H1 (cell line): ENCODE measurements around the gene FLVCR1. TPM values are rescaled to one million over a fixed set of nuclear protein-coding genes. Genes with fewer than 3 reads are reported as not detected.

Source experiments
- CTCF ChIA-PET: fragments of 300-600 bp; sonication (Branson Sonifier 250); formaldehyde crosslinking; loops from one replicate; lab custom pipeline; 2021; ENCODE audit not compliant: partially characterized antibody; lab: Charles Lee
- POLR2A ChIA-PET: fragments of 300-600 bp; sonication (Branson Sonifier 250); formaldehyde crosslinking; loops from one replicate; lab custom pipeline; 2021; ENCODE audit warnings: inconsistent platforms; ENCODE audit not compliant: partially characterized antibody; lab: Charles Lee
- DNase-seq, 2 experiments: peaks; one replicate each; pipeline versions ENCODE4 v3.0.0 to v3.0.0-alpha.2; 2010 to 2022; ENCODE audit warnings: low spot score in 2 of 2, low read depth in 1 of 2, mixed read lengths in 1 of 2
- FAIRE-seq: peaks from 2 replicates; lab custom pipeline; 2011; peaks lifted over from hg19 to GRCh38; lab: Jason Lieb, UNC
- H2AFZ ChIP-seq: 2 replicates; pipeline ENCODE4 v1.8.1; 2012; ENCODE audit warnings: low read length, inconsistent platforms
- H2AK5ac ChIP-seq: 2 replicates; pipeline ENCODE4 v1.6.1; 2013; ENCODE audit warnings: low read depth, low read length
- H2BK120ac ChIP-seq: replicated peaks from 2 replicates; pipeline ENCODE3; 2013; ENCODE audit warnings: low read depth, low read length, inconsistent platforms
- H2BK12ac ChIP-seq: 2 replicates; pipeline ENCODE4 v1.6.1; 2013; ENCODE audit warnings: low read depth, low read length
- H2BK15ac ChIP-seq: 2 replicates; pipeline ENCODE4 v1.6.1; 2013; ENCODE audit warnings: low read length
- H2BK20ac ChIP-seq: 2 replicates; pipeline ENCODE4 v1.6.1; 2013; ENCODE audit warnings: low read length
- H2BK5ac ChIP-seq: 2 replicates; pipeline ENCODE4 v1.6.1; 2013; ENCODE audit warnings: low read depth, low read length
- H3K14ac ChIP-seq: 2 replicates; pipeline ENCODE4 v1.6.1; 2013; ENCODE audit warnings: inconsistent platforms; ENCODE audit not compliant: insufficient read length
- H3K18ac ChIP-seq: 2 replicates; pipeline ENCODE4 v1.6.1; 2013; ENCODE audit warnings: low read length; ENCODE audit errors: extremely low read depth
- H3K23ac ChIP-seq: 2 replicates; pipeline ENCODE4 v1.6.1; 2013; ENCODE audit warnings: inconsistent platforms; ENCODE audit not compliant: insufficient read length
- H3K23me2 ChIP-seq: 2 replicates; pipeline ENCODE4 v1.6.1; 2013; ENCODE audit warnings: low read depth, low read length
- H3K27ac ChIP-seq: 2 replicates; pipeline ENCODE4 v1.6.1; 2011; ENCODE audit warnings: low read depth, low read length, inconsistent platforms
- H3K27me3 ChIP-seq, 4 experiments: replicated peaks in 1 of 4; 1 replicate in 1 of 4; 2 replicates in 3 of 4; pipeline versions ENCODE4 v1.6.1 to v1.8.1; 2011 to 2013; ENCODE audit warnings: low read length in 3 of 4, mild to moderate bottlenecking in 3 of 4, inconsistent platforms in 2 of 4, mixed read lengths in 2 of 4, moderate library complexity in 1 of 4; ENCODE audit not compliant: control insufficient read depth in 3 of 4, insufficient read depth in 3 of 4; ENCODE audit errors: extremely low read depth in 1 of 4
- H3K36me3 ChIP-seq, 4 experiments: 2 replicates each; pipeline versions ENCODE4 v1.6.1 to v1.8.1; 2011 to 2013; ENCODE audit warnings: mild to moderate bottlenecking in 4 of 4, low read length in 3 of 4, moderate library complexity in 2 of 4, control low read depth in 1 of 4, inconsistent platforms in 1 of 4; ENCODE audit not compliant: insufficient read depth in 4 of 4, control insufficient read depth in 2 of 4
- H3K4ac ChIP-seq: replicated peaks from 2 replicates; pipeline ENCODE3; 2013; ENCODE audit warnings: low read length, low read depth, mixed read lengths, inconsistent platforms; ENCODE audit not compliant: insufficient read length
- H3K4me1 ChIP-seq, 4 experiments: replicated peaks in 1 of 4; 1 replicate in 1 of 4; 2 replicates in 3 of 4; pipeline versions ENCODE4 v1.6.1 to v1.8.1; 2011 to 2013; ENCODE audit warnings: low read length in 3 of 4, inconsistent platforms in 2 of 4, mixed read lengths in 1 of 4; ENCODE audit not compliant: insufficient read depth in 4 of 4, control insufficient read depth in 3 of 4
- H3K4me2 ChIP-seq, 2 experiments: 2 replicates each; pipeline versions ENCODE4 v1.6.1 to v1.8.1; 2011 to 2013; ENCODE audit warnings: low read depth in 2 of 2, low read length in 2 of 2, control low read depth in 1 of 2, inconsistent platforms in 1 of 2, mild to moderate bottlenecking in 1 of 2; ENCODE audit not compliant: insufficient read depth in 1 of 2
- H3K4me3 ChIP-seq, 4 experiments: fragments of 200-600, 300-600 bp in 1 of 4; sonication (generic), shearing (Covaris generic), sonication (Bioruptor Twin) in 1 of 4; 2 replicates each; pipeline versions ENCODE4 v1.5.1 to v1.8.1; 2011 to 2016; ENCODE audit warnings: low read length in 4 of 4, low read depth in 3 of 4, control low read depth in 2 of 4, inconsistent platforms in 2 of 4, mild to moderate bottlenecking in 2 of 4, mixed read lengths in 1 of 4, moderate library complexity in 1 of 4; ENCODE audit not compliant: insufficient read depth in 2 of 4; ENCODE audit errors: extremely low read depth in 1 of 4
- H3K56ac ChIP-seq: replicated peaks from 2 replicates; pipeline ENCODE3; 2013; ENCODE audit warnings: low read depth, mild to moderate bottlenecking, mixed read lengths, low read length, inconsistent platforms; ENCODE audit not compliant: insufficient read length
- H3K79me1 ChIP-seq: 2 replicates; pipeline ENCODE4 v1.6.1; 2013; ENCODE audit warnings: low read depth, low read length, control low read depth
- H3K79me2 ChIP-seq, 2 experiments: 2 replicates each; pipeline versions ENCODE4 v1.6.1 to v1.8.1; 2012 to 2013; ENCODE audit warnings: low read length in 2 of 2, mild to moderate bottlenecking in 2 of 2, inconsistent platforms in 1 of 2; ENCODE audit not compliant: insufficient read depth in 2 of 2, control insufficient read depth in 1 of 2
- H3K9ac ChIP-seq, 4 experiments: replicated peaks in 1 of 4; 1 replicate in 1 of 4; 2 replicates in 3 of 4; pipeline versions ENCODE4 v1.6.1 to v1.8.1; 2011 to 2013; ENCODE audit warnings: low read depth in 3 of 4, low read length in 3 of 4, control low read depth in 2 of 4, mild to moderate bottlenecking in 2 of 4, moderate library complexity in 2 of 4, inconsistent platforms in 1 of 4; ENCODE audit errors: extremely low read depth in 1 of 4
- H3K9me3 ChIP-seq, 2 experiments: 2 replicates each; pipeline versions ENCODE4 v1.6.1 to v1.8.1; 2012 to 2013; ENCODE audit warnings: mild to moderate bottlenecking in 2 of 2, moderate library complexity in 2 of 2, control low read depth in 1 of 2, inconsistent platforms in 1 of 2, low read depth in 1 of 2, low read length in 1 of 2, mixed read lengths in 1 of 2; ENCODE audit not compliant: insufficient read depth in 2 of 2
- H4K20me1 ChIP-seq, 2 experiments: replicated peaks in 1 of 2; 2 replicates each; pipeline versions ENCODE3 to v1.8.1; 2011 to 2013; ENCODE audit warnings: inconsistent platforms in 2 of 2, low read length in 2 of 2, mild to moderate bottlenecking in 1 of 2; ENCODE audit not compliant: insufficient read depth in 2 of 2, control insufficient read depth in 1 of 2
- H4K5ac ChIP-seq: 2 replicates; pipeline ENCODE4 v1.6.1; 2013; ENCODE audit warnings: low read length, low read depth, mixed read lengths, inconsistent platforms; ENCODE audit not compliant: insufficient read length
- H4K8ac ChIP-seq: 2 replicates; pipeline ENCODE4 v1.8.0; 2013; ENCODE audit warnings: mild to moderate bottlenecking, moderate library complexity, low read length, inconsistent platforms; ENCODE audit not compliant: insufficient read depth; ENCODE audit errors: extremely low read depth
- H4K91ac ChIP-seq: replicated peaks from 2 replicates; pipeline ENCODE3; 2013; ENCODE audit warnings: low read length, mixed read lengths, inconsistent platforms; ENCODE audit not compliant: insufficient read length
- PHF8 ChIP-seq: fragments of 200-600 bp; sonication (generic); conservative IDR thresholded peaks from 2 replicates; pipeline ENCODE4 v1.7.1; 2012; ENCODE audit warnings: low read depth, mild to moderate bottlenecking, inconsistent platforms, low read length, moderate library complexity
- RFX5 ChIP-seq: IDR thresholded peaks from 2 replicates; pipeline ENCODE4 v1.6.1; 2011; ENCODE audit warnings: low read depth, low read length, improper control_type of control experiment, borderline replicate concordance
- WGBS, 2 experiments: shearing (Covaris generic) in 1 of 2; methylation state at CpG; one replicate each; pipeline versions ENCODE4 v1.1.6 to v1.1.7; 2013 to 2015; ENCODE audit warnings: low lambda C conversion rate in 2 of 2, mixed read lengths in 2 of 2, inconsistent platforms in 1 of 2, low coverage in 1 of 2, missing lambda C conversion rate in 1 of 2; ENCODE audit not compliant: insufficient replicate concordance in 2 of 2, insufficient coverage in 1 of 2, insufficient read length in 1 of 2; ENCODE audit errors: extremely low coverage in 1 of 2, missing lambda C conversion rate in 1 of 2; 5-methylcytosine and 5-hydroxymethylcytosine counted together
- polyA plus RNA-seq, 7 experiments: library from polyadenylated mRNA; depleted of rRNA in 3 of 7; stranded (reverse) in 5 of 7; unstranded in 2 of 7; fragments of >200 nt in 5 of 7; fragments of 200-250 nt in 2 of 7; gene quantifications; 1 replicate in 5 of 7; 2 replicates in 1 of 7; 4 replicates in 1 of 7; pipeline versions ENCODE4 v1.2.1 to v1.2.3, GENCODE V29; 2011 to 2013; ENCODE audit warnings: missing spikeins in 2 of 7, mixed read lengths in 2 of 7
- total RNA-seq: library from RNA; stranded (reverse); fragmentation: NEBNext Ultra II Directional; extraction: Animal tissue kit (Norgen Biotek cat#: 25700); gene quantifications from 2 replicates; pipeline ENCODE4 v1.2.1, GENCODE V29; 2021

FLVCR1 gene
- total and polyA plus RNA-seq, 2 of the 8 experiments (the other 6 are each of a cell fraction or from before 2014, with no cell fraction given), result 31.8 to 75.7 TPM

GRCh38 chr1:212903664-212904063 lies 45.6 kb downstream of the FLVCR1 start:
- Histone ChIP-seq H3K56ac (no peak overlapping the region), H3K27me3 (no peaks in the 10 kb centered on the region), H3K14ac (no peak overlapping the region), H3K4me3 (no peak overlapping the region; a peak in 1 of 8 replicates), H3K4me2 (no peak overlapping the region), H4K5ac (no peak overlapping the region), H3K23ac (no peak overlapping the region), H2BK12ac (no peak overlapping the region), H3K23me2 (no peaks in the 10 kb centered on the region), H3K9me3 (peaks cover 7 to 26% of the 10 kb centered on the region in 2 experiments; a peak in 3 of 4 replicates)
- DNase-seq, result no peak
- TF ChIP-seq RFX5 (no peak), PHF8 (no peak)
- TF ChIP-seq, all 59 proteins: peak for 0
- 100% methylated on average over 1 of the region's 1 CpG; no CpG with 5 or more reads in 1 of the 2 experiments for WGBS, 2 experiments
- Histone ChIP-seq H3K4ac (no peak overlapping the region), H3K9ac (no peak overlapping the region), H4K20me1 (no peaks in the 10 kb centered on the region), H3K36me3 (peaks cover 2 to 75% (median 27%) of the 10 kb centered on the region in 4 experiments; a peak in 5 of 8 replicates), H4K8ac (no peak overlapping the region), H3K79me2 (peaks cover 0 to 93% of the 10 kb centered on the region in 2 experiments), H2AK5ac (no peak overlapping the region), H3K27ac (no peak overlapping the region), H2AFZ (no peak overlapping the region), H2BK20ac (no peak overlapping the region), H2BK5ac (no peak overlapping the region), H3K18ac (no peak overlapping the region), H2BK15ac (no peak overlapping the region), H3K4me1 (peaks cover 7 to 18% (median 16%) of the 10 kb centered on the region in 4 experiments; a peak in 6 of 7 replicates), H2BK120ac (no peak overlapping the region), H3K79me1 (0 out of 2 replicates have a peak, but pooled peaks cover 4% of the 10 kb centered on the region), H4K91ac (no peak overlapping the region)
- CTCF ChIA-PET, result no interaction called here
- FAIRE-seq, result no peak
- POLR2A ChIA-PET, result interaction anchor here (5.2 to 9.3 kb wide), 2 partner anchors 12 to 13 kb away, joined by 62 to 94 read pairs; no protein-coding TSS in a partner anchor
